WTC11 (cell line): ENCODE measurements around the gene C10orf88. TPM values are rescaled to one million over a fixed set of nuclear protein-coding genes. Genes with fewer than 3 reads are reported as not detected.

ENCODE experiments used
- ATAC-seq: fragments of 200-7000 bp; cut with Tn5 transposase; 2 replicates; pipeline ENCODE4 v1.10.0; 2021; ENCODE audit warnings: mild to moderate bottlenecking, moderate library complexity
- CTCF ChIA-PET: fragments of 300-600 bp; sonication (Branson Sonifier 250); formaldehyde crosslinking; loops from one replicate; lab custom pipeline; 2021; ENCODE audit warnings: antibody characterized with exemption; lab: Charles Lee
- POLR2A ChIA-PET: fragments of 350-600 bp; sonication (Branson Sonifier 250); formaldehyde crosslinking; loops from one replicate; lab custom pipeline; 2021; ENCODE audit warnings: antibody characterized with exemption; lab: Charles Lee
- DNase-seq: peaks from one replicate; pipeline ENCODE4 v3.0.0; 2021; ENCODE audit warnings: low spot score
- H3K27ac Mint-ChIP-seq: 2 replicates; pipeline ENCODE4 v1.8.0; 2021; ENCODE audit warnings: mixed read lengths
- H3K27me3 Mint-ChIP-seq: 2 replicates; pipeline ENCODE4 v1.8.0; 2021; ENCODE audit warnings: low read depth, mild to moderate bottlenecking, moderate library complexity, mixed read lengths
- H3K36me3 Mint-ChIP-seq: 2 replicates; pipeline ENCODE4 v1.8.0; 2021; ENCODE audit warnings: mixed read lengths
- H3K4me1 Mint-ChIP-seq: 2 replicates; pipeline ENCODE4 v1.8.0; 2022; ENCODE audit warnings: mixed read lengths
- H3K4me3 Mint-ChIP-seq: 2 replicates; pipeline ENCODE4 v1.8.0; 2021; ENCODE audit warnings: mild to moderate bottlenecking, moderate library complexity, mixed read lengths
- H3K9me3 Mint-ChIP-seq: 2 replicates; pipeline ENCODE4 v1.8.0; 2021; ENCODE audit warnings: mixed read lengths
- CREM ChIP-seq: sonication (generic); formaldehyde crosslinking; IDR thresholded peaks from 2 replicates; pipeline ENCODE4 v1.8.1; 2022; ENCODE audit warnings: mild to moderate bottlenecking, missing genetic modification reagents, moderate library complexity
- ELF4 ChIP-seq: sonication (generic); formaldehyde crosslinking; IDR thresholded peaks from 2 replicates; pipeline ENCODE4 v1.8.1; 2022; ENCODE audit warnings: low read depth, mild to moderate bottlenecking, moderate library complexity, missing genetic modification reagents
- ESRRA ChIP-seq: sonication (generic); formaldehyde crosslinking; IDR thresholded peaks from 2 replicates; pipeline ENCODE4 v1.8.1; 2022; ENCODE audit warnings: mild to moderate bottlenecking, missing genetic modification reagents, borderline replicate concordance
- GABPB1 ChIP-seq: sonication (generic); formaldehyde crosslinking; IDR thresholded peaks from 2 replicates; pipeline ENCODE4 v1.8.1; 2023; ENCODE audit warnings: mild to moderate bottlenecking, missing genetic modification reagents
- GTF2I ChIP-seq: fragments of 250-450 bp; sonication (Bioruptor Pico); conservative IDR thresholded peaks from 2 replicates; pipeline ENCODE4 v1.4.0; 2021; ENCODE audit warnings: mild to moderate bottlenecking
- JAZF1 ChIP-seq: fragments of 250-450 bp; sonication (Bioruptor Pico); IDR thresholded peaks from 2 replicates; pipeline ENCODE4 v1.9.0; 2021; ENCODE audit warnings: moderate library complexity, mild to moderate bottlenecking, inconsistent platforms
- MXD4 ChIP-seq: fragments of 250-450 bp; sonication (Bioruptor Pico); IDR thresholded peaks from 2 replicates; pipeline ENCODE4 v1.8.0; 2021; ENCODE audit warnings: mild to moderate bottlenecking, moderate library complexity, borderline replicate concordance
- NR1H2 ChIP-seq: sonication (generic); formaldehyde crosslinking; IDR thresholded peaks from 2 replicates; pipeline ENCODE4 v1.9.0; 2021; ENCODE audit warnings: mild to moderate bottlenecking, moderate library complexity, missing genetic modification reagents
- NR3C1 ChIP-seq: sonication (generic); formaldehyde crosslinking; conservative IDR thresholded peaks from 2 replicates; pipeline ENCODE4 v1.8.1; 2023; ENCODE audit warnings: low read depth, mild to moderate bottlenecking, missing genetic modification reagents
- SMAD4 ChIP-seq: sonication (generic); formaldehyde crosslinking; IDR thresholded peaks from 2 replicates; pipeline ENCODE4 v1.8.0; 2022; ENCODE audit warnings: mild to moderate bottlenecking, missing genetic modification reagents
- ZNF423 ChIP-seq: fragments of 250-450 bp; sonication (Bioruptor Pico); IDR thresholded peaks from 2 replicates; pipeline ENCODE4 v2.1.2; 2022; ENCODE audit warnings: mild to moderate bottlenecking, moderate library complexity
- total RNA-seq: library from RNA; stranded (reverse); gene quantifications from 3 replicates; pipeline ENCODE4 v1.2.3, GENCODE V29; 2021
- TF ChIP-seq, protein P1 (sequence below): sonication (generic); formaldehyde crosslinking; IDR thresholded peaks from 2 replicates; pipeline ENCODE4 v1.8.1; 2022; ENCODE audit warnings: low read depth, missing genetic modification reagents, borderline replicate concordance
- TF ChIP-seq, protein P2 (sequence below): sonication (generic); formaldehyde crosslinking; IDR thresholded peaks from 2 replicates; pipeline ENCODE4 v1.8.1; 2022; ENCODE audit warnings: mild to moderate bottlenecking, missing genetic modification reagents, moderate library complexity, borderline replicate concordance
- TF ChIP-seq, protein P3 (sequence below): fragments of 250-450 bp; sonication (Bioruptor Pico); IDR thresholded peaks from 2 replicates; pipeline ENCODE4 v1.9.0; 2021; ENCODE audit warnings: moderate library complexity, mild to moderate bottlenecking, inconsistent platforms, borderline replicate concordance
- TF ChIP-seq, protein P4 (sequence below): sonication (generic); formaldehyde crosslinking; IDR thresholded peaks from 2 replicates; pipeline ENCODE4 v1.8.1; 2022; ENCODE audit warnings: missing genetic modification reagents, borderline replicate concordance
- TF ChIP-seq, protein P5 (sequence below): sonication (generic); formaldehyde crosslinking; IDR thresholded peaks from 2 replicates; pipeline ENCODE4 v1.8.1; 2022; ENCODE audit warnings: low read depth, mild to moderate bottlenecking, moderate library complexity, missing genetic modification reagents, borderline replicate concordance
- TF ChIP-seq, protein P6 (sequence below): sonication (generic); formaldehyde crosslinking; IDR thresholded peaks from 2 replicates; pipeline ENCODE4 v1.8.0; 2023; ENCODE audit warnings: missing genetic modification reagents
- TF ChIP-seq, protein P7 (sequence below): sonication (generic); formaldehyde crosslinking; IDR thresholded peaks from 2 replicates; pipeline ENCODE4 v1.8.0; 2022; ENCODE audit warnings: mild to moderate bottlenecking, missing genetic modification reagents
- TF ChIP-seq, protein P8 (sequence below): sonication (generic); formaldehyde crosslinking; IDR thresholded peaks from 2 replicates; pipeline ENCODE4 v1.8.0; 2022; ENCODE audit warnings: mild to moderate bottlenecking, missing genetic modification reagents
- TF ChIP-seq, protein P9 (sequence below): sonication (generic); formaldehyde crosslinking; IDR thresholded peaks from 2 replicates; pipeline ENCODE4 v1.8.1; 2023; ENCODE audit warnings: mild to moderate bottlenecking, missing genetic modification reagents, moderate library complexity
- TF ChIP-seq, protein P10 (sequence below): sonication (generic); formaldehyde crosslinking; IDR thresholded peaks from 2 replicates; pipeline ENCODE4 v1.8.1; 2023; ENCODE audit warnings: mild to moderate bottlenecking, missing genetic modification reagents

C10orf88 gene
- total RNA-seq, 1 experiment from 2014 or later = 6.5 TPM

DNA sequence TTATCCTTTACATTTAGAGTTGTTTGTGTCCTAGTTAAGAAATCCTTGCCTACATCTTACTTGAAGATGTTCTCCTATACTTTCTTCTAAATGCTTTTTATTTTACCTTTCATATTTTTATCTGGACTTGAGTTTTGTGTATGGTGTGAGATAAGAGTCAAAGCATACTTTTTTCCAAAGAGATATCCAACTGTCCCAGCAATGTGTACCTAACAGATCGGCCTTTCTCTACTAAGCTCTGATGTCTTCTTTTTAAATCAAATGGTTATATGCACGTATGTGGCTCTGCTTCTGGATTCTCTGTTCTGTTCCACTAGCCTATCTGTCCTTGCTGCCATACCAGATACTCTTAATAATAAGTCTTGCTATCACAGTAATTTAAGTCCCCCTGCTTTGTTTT lies 47.3 kb upstream of the C10orf88 start (continued):
- TF ChIP-seq, protein P1, sequence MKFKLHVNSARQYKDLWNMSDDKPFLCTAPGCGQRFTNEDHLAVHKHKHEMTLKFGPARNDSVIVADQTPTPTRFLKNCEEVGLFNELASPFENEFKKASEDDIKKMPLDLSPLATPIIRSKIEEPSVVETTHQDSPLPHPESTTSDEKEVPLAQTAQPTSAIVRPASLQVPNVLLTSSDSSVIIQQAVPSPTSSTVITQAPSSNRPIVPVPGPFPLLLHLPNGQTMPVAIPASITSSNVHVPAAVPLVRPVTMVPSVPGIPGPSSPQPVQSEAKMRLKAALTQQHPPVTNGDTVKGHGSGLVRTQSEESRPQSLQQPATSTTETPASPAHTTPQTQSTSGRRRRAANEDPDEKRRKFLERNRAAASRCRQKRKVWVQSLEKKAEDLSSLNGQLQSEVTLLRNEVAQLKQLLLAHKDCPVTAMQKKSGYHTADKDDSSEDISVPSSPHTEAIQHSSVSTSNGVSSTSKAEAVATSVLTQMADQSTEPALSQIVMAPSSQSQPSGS (CRISPR knock-in tag) = no peak
- TF ChIP-seq JAZF1 (CRISPR knock-in tag) (no peak), SMAD4 (CRISPR knock-in tag) (no peak), GTF2I (CRISPR knock-in tag) (no peak), CREM (CRISPR knock-in tag) (no peak), MXD4 (CRISPR knock-in tag) (no peak), NR3C1 (CRISPR knock-in tag) (no peak), ZNF423 (no peak)
- TF ChIP-seq, protein P2, sequence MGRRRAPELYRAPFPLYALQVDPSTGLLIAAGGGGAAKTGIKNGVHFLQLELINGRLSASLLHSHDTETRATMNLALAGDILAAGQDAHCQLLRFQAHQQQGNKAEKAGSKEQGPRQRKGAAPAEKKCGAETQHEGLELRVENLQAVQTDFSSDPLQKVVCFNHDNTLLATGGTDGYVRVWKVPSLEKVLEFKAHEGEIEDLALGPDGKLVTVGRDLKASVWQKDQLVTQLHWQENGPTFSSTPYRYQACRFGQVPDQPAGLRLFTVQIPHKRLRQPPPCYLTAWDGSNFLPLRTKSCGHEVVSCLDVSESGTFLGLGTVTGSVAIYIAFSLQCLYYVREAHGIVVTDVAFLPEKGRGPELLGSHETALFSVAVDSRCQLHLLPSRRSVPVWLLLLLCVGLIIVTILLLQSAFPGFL (CRISPR knock-in tag) = no peak
- TF ChIP-seq, protein P3, sequence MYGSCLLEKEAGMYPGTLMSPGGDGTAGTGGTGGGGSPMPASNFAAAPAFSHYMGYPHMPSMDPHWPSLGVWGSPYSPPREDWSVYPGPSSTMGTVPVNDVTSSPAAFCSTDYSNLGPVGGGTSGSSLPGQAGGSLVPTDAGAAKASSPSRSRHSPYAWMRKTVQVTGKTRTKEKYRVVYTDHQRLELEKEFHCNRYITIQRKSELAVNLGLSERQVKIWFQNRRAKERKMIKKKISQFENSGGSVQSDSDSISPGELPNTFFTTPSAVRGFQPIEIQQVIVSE (CRISPR knock-in tag) = no peak
- TF ChIP-seq, protein P4, sequence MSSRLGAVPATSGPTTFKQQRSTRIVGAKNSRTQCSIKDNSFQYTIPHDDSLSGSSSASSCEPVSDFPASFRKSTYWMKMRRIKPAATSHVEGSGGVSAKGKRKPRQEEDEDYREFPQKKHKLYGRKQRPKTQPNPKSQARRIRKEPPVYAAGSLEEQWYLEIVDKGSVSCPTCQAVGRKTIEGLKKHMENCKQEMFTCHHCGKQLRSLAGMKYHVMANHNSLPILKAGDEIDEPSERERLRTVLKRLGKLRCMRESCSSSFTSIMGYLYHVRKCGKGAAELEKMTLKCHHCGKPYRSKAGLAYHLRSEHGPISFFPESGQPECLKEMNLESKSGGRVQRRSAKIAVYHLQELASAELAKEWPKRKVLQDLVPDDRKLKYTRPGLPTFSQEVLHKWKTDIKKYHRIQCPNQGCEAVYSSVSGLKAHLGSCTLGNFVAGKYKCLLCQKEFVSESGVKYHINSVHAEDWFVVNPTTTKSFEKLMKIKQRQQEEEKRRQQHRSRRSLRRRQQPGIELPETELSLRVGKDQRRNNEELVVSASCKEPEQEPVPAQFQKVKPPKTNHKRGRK (CRISPR knock-in tag) = no peak
- TF ChIP-seq, protein P5, sequence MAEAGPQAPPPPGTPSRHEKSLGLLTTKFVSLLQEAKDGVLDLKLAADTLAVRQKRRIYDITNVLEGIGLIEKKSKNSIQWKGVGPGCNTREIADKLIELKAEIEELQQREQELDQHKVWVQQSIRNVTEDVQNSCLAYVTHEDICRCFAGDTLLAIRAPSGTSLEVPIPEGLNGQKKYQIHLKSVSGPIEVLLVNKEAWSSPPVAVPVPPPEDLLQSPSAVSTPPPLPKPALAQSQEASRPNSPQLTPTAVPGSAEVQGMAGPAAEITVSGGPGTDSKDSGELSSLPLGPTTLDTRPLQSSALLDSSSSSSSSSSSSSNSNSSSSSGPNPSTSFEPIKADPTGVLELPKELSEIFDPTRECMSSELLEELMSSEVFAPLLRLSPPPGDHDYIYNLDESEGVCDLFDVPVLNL (CRISPR knock-in tag) = no peak
- TF ChIP-seq, all 79 proteins: peak for 0

DNA sequence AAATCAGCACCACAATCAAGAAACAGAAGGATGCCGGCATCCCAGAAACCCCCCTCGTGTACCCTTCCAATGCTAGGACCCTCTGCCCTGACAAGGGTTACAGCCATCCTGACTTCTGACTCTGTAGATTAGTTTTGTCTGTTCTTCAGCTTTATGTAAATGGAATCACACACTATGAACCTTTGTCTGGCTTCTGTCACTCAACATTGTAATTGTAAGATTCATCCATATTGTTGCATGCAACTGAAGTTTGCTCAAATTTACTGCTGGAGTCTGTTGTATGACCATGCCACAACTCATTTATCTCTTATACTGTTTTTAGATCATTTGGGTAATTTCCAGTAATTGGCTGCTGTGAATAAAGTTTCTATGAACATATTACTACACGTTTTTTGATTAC lies 46.1 kb upstream of the C10orf88 start:
- Mint-ChIP-seq H3K9me3 (peaks cover 6% of the 10 kb centered on the region), H3K4me3 (no peak overlapping the region), H3K27me3 (no peaks in the 10 kb centered on the region), H3K27ac (no peak overlapping the region), H3K36me3 (peaks cover 18% of the 10 kb centered on the region), H3K4me1 (peaks cover 11% of the 10 kb centered on the region)
- DNase-seq = no peak
- CTCF ChIA-PET = interaction anchor here (1.4 kb wide), 1 partner anchor 8 kb away, joined by 4 read pairs; the partner anchor contains the start of gene IKZF5
- no peak for TF ChIP-seq ELF4 (CRISPR knock-in tag)
- TF ChIP-seq, protein P6, sequence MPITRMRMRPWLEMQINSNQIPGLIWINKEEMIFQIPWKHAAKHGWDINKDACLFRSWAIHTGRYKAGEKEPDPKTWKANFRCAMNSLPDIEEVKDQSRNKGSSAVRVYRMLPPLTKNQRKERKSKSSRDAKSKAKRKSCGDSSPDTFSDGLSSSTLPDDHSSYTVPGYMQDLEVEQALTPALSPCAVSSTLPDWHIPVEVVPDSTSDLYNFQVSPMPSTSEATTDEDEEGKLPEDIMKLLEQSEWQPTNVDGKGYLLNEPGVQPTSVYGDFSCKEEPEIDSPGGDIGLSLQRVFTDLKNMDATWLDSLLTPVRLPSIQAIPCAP (CRISPR knock-in tag) = no peak
- TF ChIP-seq GABPB1 (CRISPR knock-in tag) = no peak
- TF ChIP-seq, protein P7, sequence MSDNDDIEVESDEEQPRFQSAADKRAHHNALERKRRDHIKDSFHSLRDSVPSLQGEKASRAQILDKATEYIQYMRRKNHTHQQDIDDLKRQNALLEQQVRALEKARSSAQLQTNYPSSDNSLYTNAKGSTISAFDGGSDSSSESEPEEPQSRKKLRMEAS (CRISPR knock-in tag) = no peak
- TF ChIP-seq, protein P8, sequence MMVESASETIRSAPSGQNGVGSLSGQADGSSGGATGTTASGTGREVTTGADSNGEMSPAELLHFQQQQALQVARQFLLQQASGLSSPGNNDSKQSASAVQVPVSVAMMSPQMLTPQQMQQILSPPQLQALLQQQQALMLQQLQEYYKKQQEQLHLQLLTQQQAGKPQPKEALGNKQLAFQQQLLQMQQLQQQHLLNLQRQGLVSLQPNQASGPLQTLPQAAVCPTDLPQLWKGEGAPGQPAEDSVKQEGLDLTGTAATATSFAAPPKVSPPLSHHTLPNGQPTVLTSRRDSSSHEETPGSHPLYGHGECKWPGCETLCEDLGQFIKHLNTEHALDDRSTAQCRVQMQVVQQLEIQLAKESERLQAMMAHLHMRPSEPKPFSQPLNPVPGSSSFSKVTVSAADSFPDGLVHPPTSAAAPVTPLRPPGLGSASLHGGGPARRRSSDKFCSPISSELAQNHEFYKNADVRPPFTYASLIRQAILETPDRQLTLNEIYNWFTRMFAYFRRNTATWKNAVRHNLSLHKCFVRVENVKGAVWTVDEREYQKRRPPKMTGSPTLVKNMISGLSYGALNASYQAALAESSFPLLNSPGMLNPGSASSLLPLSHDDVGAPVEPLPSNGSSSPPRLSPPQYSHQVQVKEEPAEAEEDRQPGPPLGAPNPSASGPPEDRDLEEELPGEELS (CRISPR knock-in tag) = no peak
- TF ChIP-seq, protein P9, sequence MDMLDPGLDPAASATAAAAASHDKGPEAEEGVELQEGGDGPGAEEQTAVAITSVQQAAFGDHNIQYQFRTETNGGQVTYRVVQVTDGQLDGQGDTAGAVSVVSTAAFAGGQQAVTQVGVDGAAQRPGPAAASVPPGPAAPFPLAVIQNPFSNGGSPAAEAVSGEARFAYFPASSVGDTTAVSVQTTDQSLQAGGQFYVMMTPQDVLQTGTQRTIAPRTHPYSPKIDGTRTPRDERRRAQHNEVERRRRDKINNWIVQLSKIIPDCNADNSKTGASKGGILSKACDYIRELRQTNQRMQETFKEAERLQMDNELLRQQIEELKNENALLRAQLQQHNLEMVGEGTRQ (CRISPR knock-in tag) = no peak
- no peak for TF ChIP-seq NR3C1 (CRISPR knock-in tag)
- TF ChIP-seq ESRRA (CRISPR knock-in tag) = no peak
- TF ChIP-seq, protein P2 (CRISPR knock-in tag) = no peak
- TF ChIP-seq, protein P10, sequence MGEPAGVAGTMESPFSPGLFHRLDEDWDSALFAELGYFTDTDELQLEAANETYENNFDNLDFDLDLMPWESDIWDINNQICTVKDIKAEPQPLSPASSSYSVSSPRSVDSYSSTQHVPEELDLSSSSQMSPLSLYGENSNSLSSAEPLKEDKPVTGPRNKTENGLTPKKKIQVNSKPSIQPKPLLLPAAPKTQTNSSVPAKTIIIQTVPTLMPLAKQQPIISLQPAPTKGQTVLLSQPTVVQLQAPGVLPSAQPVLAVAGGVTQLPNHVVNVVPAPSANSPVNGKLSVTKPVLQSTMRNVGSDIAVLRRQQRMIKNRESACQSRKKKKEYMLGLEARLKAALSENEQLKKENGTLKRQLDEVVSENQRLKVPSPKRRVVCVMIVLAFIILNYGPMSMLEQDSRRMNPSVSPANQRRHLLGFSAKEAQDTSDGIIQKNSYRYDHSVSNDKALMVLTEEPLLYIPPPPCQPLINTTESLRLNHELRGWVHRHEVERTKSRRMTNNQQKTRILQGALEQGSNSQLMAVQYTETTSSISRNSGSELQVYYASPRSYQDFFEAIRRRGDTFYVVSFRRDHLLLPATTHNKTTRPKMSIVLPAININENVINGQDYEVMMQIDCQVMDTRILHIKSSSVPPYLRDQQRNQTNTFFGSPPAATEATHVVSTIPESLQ (CRISPR knock-in tag) = no peak
- TF ChIP-seq NR1H2 (CRISPR knock-in tag) = no peak
- ATAC-seq = no peak
- POLR2A ChIA-PET = no interaction called here
